ENCODE measurements around the gene NPIPB13. TPM values are rescaled to one million over a fixed set of nuclear protein-coding genes. Genes with fewer than 3 reads are reported as not detected.

NPIPB13 gene
- polyA plus RNA-seq, 2 of the 4 experiments (the other 2 are of a cell fraction) = 1.1 to 1.7 TPM

Small RNA genes lying within 50 kb of the gene (small RNA-seq; reads per million reads assigned to genes)
- 0 reads per million in 6 experiments for gene AC106782.4

Other genes with a start within 250 kb of the NPIPB13 start
- gene DOC2A, start 237.5 kb downstream of the NPIPB13 start, polyA plus RNA-seq (2011; rRNA removed) = 2.5 and 3.4 TPM in 2 replicates
- gene DOC2A, start 237.5 kb downstream of the NPIPB13 start, polyA plus RNA-seq (2017; fragmentation: RNase III; extraction: RNeasy Plus Mini Kit Qiagen cat#74134 plus additional on column Dnase treatment) = 4.6 to 6.7 TPM (median 5.5 TPM) in 3 replicates
- gene C16orf92, start 225.3 kb downstream of the NPIPB13 start, polyA plus RNA-seq (2011; rRNA removed) = not detected in 2 replicates
- gene C16orf92, start 225.3 kb downstream of the NPIPB13 start, polyA plus RNA-seq (2017; fragmentation: RNase III; extraction: RNeasy Plus Mini Kit Qiagen cat#74134 plus additional on column Dnase treatment) = not detected in 3 replicates
- gene TLCD3B, start 217.2 kb downstream of the NPIPB13 start, polyA plus RNA-seq (2011; rRNA removed) = 0.16 and 0.30 TPM in 2 replicates
- gene TLCD3B, start 217.2 kb downstream of the NPIPB13 start, polyA plus RNA-seq (2017; fragmentation: RNase III; extraction: RNeasy Plus Mini Kit Qiagen cat#74134 plus additional on column Dnase treatment) = 0.35 to 0.71 TPM (median 0.68 TPM) in 3 replicates
- gene ALDOA, start 182.7 kb downstream of the NPIPB13 start, polyA plus RNA-seq (2011; rRNA removed) = 741 and 761 TPM in 2 replicates
- gene ALDOA, start 182.7 kb downstream of the NPIPB13 start, polyA plus RNA-seq (2017; fragmentation: RNase III; extraction: RNeasy Plus Mini Kit Qiagen cat#74134 plus additional on column Dnase treatment) = 1,254 to 1,331 TPM (median 1,286 TPM) in 3 replicates
- 102 and 117 TPM in 2 replicates for gene PPP4C, start 172.5 kb downstream of the NPIPB13 start, polyA plus RNA-seq (2011; rRNA removed)
- 107 to 117 TPM (median 115 TPM) in 3 replicates for gene PPP4C, start 172.5 kb downstream of the NPIPB13 start, polyA plus RNA-seq (2017; fragmentation: RNase III; extraction: RNeasy Plus Mini Kit Qiagen cat#74134 plus additional on column Dnase treatment)
- 0.11 and 0.14 TPM in 2 replicates for gene TBX6, start 156.6 kb downstream of the NPIPB13 start, polyA plus RNA-seq (2011; rRNA removed)
- gene TBX6, start 156.6 kb downstream of the NPIPB13 start, polyA plus RNA-seq (2017; fragmentation: RNase III; extraction: RNeasy Plus Mini Kit Qiagen cat#74134 plus additional on column Dnase treatment) = 0.26 to 0.63 TPM (median 0.62 TPM) in 3 replicates
- 4.5 and 5.5 TPM in 2 replicates for gene YPEL3, start 152.3 kb downstream of the NPIPB13 start, polyA plus RNA-seq (2011; rRNA removed)
- gene YPEL3, start 152.3 kb downstream of the NPIPB13 start, polyA plus RNA-seq (2017; fragmentation: RNase III; extraction: RNeasy Plus Mini Kit Qiagen cat#74134 plus additional on column Dnase treatment) = 6.1 to 8.3 TPM (median 8.1 TPM) in 3 replicates
- 0.58 and 1.1 TPM in 2 replicates for gene GDPD3, start 134.9 kb downstream of the NPIPB13 start, polyA plus RNA-seq (2011; rRNA removed)
- gene GDPD3, start 134.9 kb downstream of the NPIPB13 start, polyA plus RNA-seq (2017; fragmentation: RNase III; extraction: RNeasy Plus Mini Kit Qiagen cat#74134 plus additional on column Dnase treatment) = 1.3 to 2.4 TPM (median 1.8 TPM) in 3 replicates
- 26.1 and 27.2 TPM in 2 replicates for gene MAPK3, start 125.3 kb downstream of the NPIPB13 start, polyA plus RNA-seq (2011; rRNA removed)
- 34.7 to 46.0 TPM (median 45.0 TPM) in 3 replicates for gene MAPK3, start 125.3 kb downstream of the NPIPB13 start, polyA plus RNA-seq (2017; fragmentation: RNase III; extraction: RNeasy Plus Mini Kit Qiagen cat#74134 plus additional on column Dnase treatment)
- 0.82 and 0.83 TPM in 2 replicates for gene CORO1A, start 64.9 kb downstream of the NPIPB13 start, polyA plus RNA-seq (2011; rRNA removed)
- gene CORO1A, start 64.9 kb downstream of the NPIPB13 start, polyA plus RNA-seq (2017; fragmentation: RNase III; extraction: RNeasy Plus Mini Kit Qiagen cat#74134 plus additional on column Dnase treatment) = 4.1 to 5.9 TPM (median 5.3 TPM) in 3 replicates
- gene BOLA2B, start 54.8 kb downstream of the NPIPB13 start, polyA plus RNA-seq (2011; rRNA removed) = 43.9 and 53.8 TPM in 2 replicates
- 236 to 258 TPM (median 244 TPM) in 3 replicates for gene BOLA2B, start 54.8 kb downstream of the NPIPB13 start, polyA plus RNA-seq (2017; fragmentation: RNase III; extraction: RNeasy Plus Mini Kit Qiagen cat#74134 plus additional on column Dnase treatment)
- gene SLX1A, start 54.6 kb downstream of the NPIPB13 start, polyA plus RNA-seq (2011; rRNA removed) = 3.5 and 17.5 TPM in 2 replicates
- 28.0 to 32.2 TPM (median 28.4 TPM) in 3 replicates for gene SLX1A, start 54.6 kb downstream of the NPIPB13 start, polyA plus RNA-seq (2017; fragmentation: RNase III; extraction: RNeasy Plus Mini Kit Qiagen cat#74134 plus additional on column Dnase treatment)
- 8.0 and 11.5 TPM in 2 replicates for gene SULT1A3, start 49.2 kb downstream of the NPIPB13 start, polyA plus RNA-seq (2011; rRNA removed)
- 7.9 to 8.8 TPM (median 8.3 TPM) in 3 replicates for gene SULT1A3, start 49.2 kb downstream of the NPIPB13 start, polyA plus RNA-seq (2017; fragmentation: RNase III; extraction: RNeasy Plus Mini Kit Qiagen cat#74134 plus additional on column Dnase treatment)
- 33.9 and 35.6 TPM in 2 replicates for gene CD2BP2, start 106.8 kb upstream of the NPIPB13 start, polyA plus RNA-seq (2011; rRNA removed)
- 48.5 to 54.5 TPM (median 54.0 TPM) in 3 replicates for gene CD2BP2, start 106.8 kb upstream of the NPIPB13 start, polyA plus RNA-seq (2017; fragmentation: RNase III; extraction: RNeasy Plus Mini Kit Qiagen cat#74134 plus additional on column Dnase treatment)
- gene TBC1D10B, start 122.0 kb upstream of the NPIPB13 start, polyA plus RNA-seq (2011; rRNA removed) = 10.9 and 12.6 TPM in 2 replicates
- 21.5 to 24.0 TPM (median 23.2 TPM) in 3 replicates for gene TBC1D10B, start 122.0 kb upstream of the NPIPB13 start, polyA plus RNA-seq (2017; fragmentation: RNase III; extraction: RNeasy Plus Mini Kit Qiagen cat#74134 plus additional on column Dnase treatment)
- not detected in 2 replicates for gene MYL11, start 126.3 kb upstream of the NPIPB13 start, polyA plus RNA-seq (2011; rRNA removed)
- 0.46 to 0.70 TPM (median 0.55 TPM) in 3 replicates for gene MYL11, start 126.3 kb upstream of the NPIPB13 start, polyA plus RNA-seq (2017; fragmentation: RNase III; extraction: RNeasy Plus Mini Kit Qiagen cat#74134 plus additional on column Dnase treatment)
- 0.13 and 0.17 TPM in 2 replicates for gene SEPTIN1, start 134.1 kb upstream of the NPIPB13 start, polyA plus RNA-seq (2011; rRNA removed)
- gene SEPTIN1, start 134.1 kb upstream of the NPIPB13 start, polyA plus RNA-seq (2017; fragmentation: RNase III; extraction: RNeasy Plus Mini Kit Qiagen cat#74134 plus additional on column Dnase treatment) = 0.58 to 0.73 TPM (median 0.65 TPM) in 3 replicates
- gene ZNF48, start 146.9 kb upstream of the NPIPB13 start, polyA plus RNA-seq (2011; rRNA removed) = 7.0 and 9.3 TPM in 2 replicates
- 9.1 to 10.4 TPM (median 9.7 TPM) in 3 replicates for gene ZNF48, start 146.9 kb upstream of the NPIPB13 start, polyA plus RNA-seq (2017; fragmentation: RNase III; extraction: RNeasy Plus Mini Kit Qiagen cat#74134 plus additional on column Dnase treatment)
- gene ZNF771, start 159.1 kb upstream of the NPIPB13 start, polyA plus RNA-seq (2011; rRNA removed) = 5.0 and 5.7 TPM in 2 replicates
- gene ZNF771, start 159.1 kb upstream of the NPIPB13 start, polyA plus RNA-seq (2017; fragmentation: RNase III; extraction: RNeasy Plus Mini Kit Qiagen cat#74134 plus additional on column Dnase treatment) = 6.8 to 7.9 TPM (median 7.2 TPM) in 3 replicates
- gene DCTPP1, start 181.6 kb upstream of the NPIPB13 start, polyA plus RNA-seq (2011; rRNA removed) = 105 and 122 TPM in 2 replicates
- gene DCTPP1, start 181.6 kb upstream of the NPIPB13 start, polyA plus RNA-seq (2017; fragmentation: RNase III; extraction: RNeasy Plus Mini Kit Qiagen cat#74134 plus additional on column Dnase treatment) = 114 to 121 TPM (median 120 TPM) in 3 replicates
- 61.5 and 72.6 TPM in 2 replicates for gene SEPHS2, start 197.4 kb upstream of the NPIPB13 start, polyA plus RNA-seq (2011; rRNA removed)
- gene SEPHS2, start 197.4 kb upstream of the NPIPB13 start, polyA plus RNA-seq (2017; fragmentation: RNase III; extraction: RNeasy Plus Mini Kit Qiagen cat#74134 plus additional on column Dnase treatment) = 42.8 to 48.9 TPM (median 47.8 TPM) in 3 replicates
- 0.40 and 0.94 TPM in 2 replicates for gene ITGAL, start 224.3 kb upstream of the NPIPB13 start, polyA plus RNA-seq (2011; rRNA removed)
- gene ITGAL, start 224.3 kb upstream of the NPIPB13 start, polyA plus RNA-seq (2017; fragmentation: RNase III; extraction: RNeasy Plus Mini Kit Qiagen cat#74134 plus additional on column Dnase treatment) = 0.08 to 0.51 TPM (median 0.17 TPM) in 3 replicates